Inflammatory macrophage treated with lipopolysaccharide for 1 hour (primary cell): ENCODE measurements around the gene STRADA.

ENCODE experiments used
- DNase-seq, 2 donors: peaks; one replicate each; pipeline ENCODE4 v3.0.0-alpha.2; 2020 to 2022

STRADA gene, protein sequence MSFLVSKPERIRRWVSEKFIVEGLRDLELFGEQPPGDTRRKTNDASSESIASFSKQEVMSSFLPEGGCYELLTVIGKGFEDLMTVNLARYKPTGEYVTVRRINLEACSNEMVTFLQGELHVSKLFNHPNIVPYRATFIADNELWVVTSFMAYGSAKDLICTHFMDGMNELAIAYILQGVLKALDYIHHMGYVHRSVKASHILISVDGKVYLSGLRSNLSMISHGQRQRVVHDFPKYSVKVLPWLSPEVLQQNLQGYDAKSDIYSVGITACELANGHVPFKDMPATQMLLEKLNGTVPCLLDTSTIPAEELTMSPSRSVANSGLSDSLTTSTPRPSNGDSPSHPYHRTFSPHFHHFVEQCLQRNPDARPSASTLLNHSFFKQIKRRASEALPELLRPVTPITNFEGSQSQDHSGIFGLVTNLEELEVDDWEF

DNA sequence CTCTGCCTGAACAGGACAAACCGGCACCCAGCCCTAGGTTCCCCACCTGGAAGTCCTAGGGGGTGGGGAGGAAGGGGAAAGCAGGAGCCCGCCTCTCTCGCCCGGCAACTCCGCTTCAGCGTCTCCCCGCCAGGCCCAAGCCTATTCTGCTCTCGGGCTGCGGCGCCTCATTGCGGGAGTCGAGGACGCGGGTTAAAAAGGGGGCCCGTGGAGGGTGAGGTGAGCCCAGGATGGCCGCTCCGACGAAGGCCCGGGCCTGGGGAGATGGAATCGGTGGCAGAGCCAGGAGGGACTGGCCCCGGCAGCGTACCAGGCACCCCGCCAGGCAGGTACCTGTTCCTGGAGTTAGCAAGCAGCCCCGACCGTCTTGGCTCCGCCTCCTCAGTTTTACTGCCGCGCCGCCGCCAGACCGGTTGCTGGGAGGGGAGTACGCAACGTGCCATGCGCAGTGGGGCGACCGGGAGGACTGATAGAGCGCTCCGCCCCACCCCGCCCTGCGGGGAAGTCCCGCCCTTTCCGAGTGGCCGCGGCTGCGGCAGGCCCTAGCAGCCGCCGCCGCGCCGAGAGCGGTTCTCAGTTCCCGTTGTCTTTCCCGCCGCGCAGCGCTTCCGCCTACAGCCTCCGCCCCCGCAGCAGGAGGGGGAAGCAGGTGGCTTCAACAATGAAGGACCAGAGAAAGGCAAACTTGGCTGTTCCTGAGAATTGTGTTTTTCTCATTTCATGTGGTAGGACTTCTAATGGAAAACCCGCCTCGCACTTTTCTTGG, at the start of gene STRADA:
Gene STRADA (minus strand): TSS at position 392 of the 766 bp plus-strand sequence. CDS start 13,430 bp downstream, outside the sequence.
- DNase-seq = peak; percentile 94 to 97

DNA sequence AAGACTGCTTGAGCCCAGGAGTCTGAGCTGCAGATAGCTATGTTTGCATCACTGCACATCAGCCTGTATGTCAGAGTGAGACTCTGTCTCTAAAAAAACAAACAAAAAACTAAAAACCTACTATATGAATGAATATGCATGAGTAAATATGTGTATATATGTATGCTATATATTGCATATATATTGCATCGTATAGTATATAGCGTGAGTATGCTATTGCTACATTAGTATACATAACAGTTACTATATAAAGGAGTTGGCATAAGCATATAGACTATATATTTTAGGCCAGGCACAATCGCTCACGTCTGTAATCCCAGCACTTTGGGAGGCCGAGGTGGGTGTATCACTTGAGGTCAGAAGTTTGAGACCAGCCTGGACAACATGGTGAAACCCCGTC, 48.5 kb upstream of the STRADA start:
- DNase-seq = no peak

DNA sequence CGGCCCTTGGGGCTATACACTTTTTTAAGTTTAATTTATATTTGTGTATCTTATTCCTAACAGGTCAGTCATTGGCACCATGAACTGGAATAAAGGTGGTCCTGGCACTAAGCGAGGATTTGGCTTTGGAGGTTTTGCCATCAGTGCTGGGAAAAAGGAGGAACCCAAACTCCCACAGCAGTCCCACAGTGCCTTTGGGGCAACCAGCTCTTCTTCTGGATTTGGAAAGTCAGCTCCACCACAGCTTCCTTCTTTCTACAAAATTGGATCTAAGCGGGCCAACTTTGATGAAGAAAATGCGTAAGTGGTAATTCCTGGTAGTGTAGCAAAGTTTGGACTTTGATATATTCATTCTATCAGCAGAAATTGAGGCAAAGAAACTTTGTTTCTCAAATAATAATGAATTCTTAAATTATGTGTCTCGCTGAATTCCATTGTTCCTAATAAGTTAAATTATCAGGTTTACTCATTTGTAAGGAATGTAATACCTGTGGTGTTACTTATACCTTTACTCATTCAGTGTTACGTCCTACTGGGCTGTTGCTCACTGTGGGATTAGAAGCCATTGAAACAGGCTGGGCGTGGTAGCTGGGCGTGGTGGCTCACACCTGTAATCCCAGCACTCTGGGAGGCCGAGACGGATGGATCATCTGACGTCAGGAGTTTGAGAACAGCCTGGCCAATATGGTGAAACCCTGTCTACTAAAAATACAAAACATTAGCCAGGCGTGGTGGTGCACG, 45.5 kb upstream of the STRADA start:
- DNase-seq = peak; percentile 54 to 64

DNA sequence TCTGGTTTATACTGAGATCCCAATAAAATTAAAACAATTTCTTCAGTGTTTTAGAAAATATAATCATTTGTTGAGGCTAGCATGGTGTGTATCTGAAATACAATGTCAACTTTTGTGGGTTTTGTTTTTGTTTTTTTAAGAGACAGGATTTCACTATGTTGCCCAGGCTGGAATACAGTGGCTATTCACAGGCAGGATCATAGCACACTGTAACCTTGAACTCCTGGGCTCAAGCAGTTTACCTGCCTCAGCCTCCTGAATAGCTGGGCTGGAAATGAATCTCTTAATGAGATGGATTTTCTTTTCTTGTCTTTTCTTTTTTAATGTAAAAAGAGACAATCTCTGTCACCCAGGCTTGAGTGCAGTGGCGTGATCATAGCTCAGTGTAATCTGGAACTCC, 44.5 kb upstream of the STRADA start:
- no peak for DNase-seq

DNA sequence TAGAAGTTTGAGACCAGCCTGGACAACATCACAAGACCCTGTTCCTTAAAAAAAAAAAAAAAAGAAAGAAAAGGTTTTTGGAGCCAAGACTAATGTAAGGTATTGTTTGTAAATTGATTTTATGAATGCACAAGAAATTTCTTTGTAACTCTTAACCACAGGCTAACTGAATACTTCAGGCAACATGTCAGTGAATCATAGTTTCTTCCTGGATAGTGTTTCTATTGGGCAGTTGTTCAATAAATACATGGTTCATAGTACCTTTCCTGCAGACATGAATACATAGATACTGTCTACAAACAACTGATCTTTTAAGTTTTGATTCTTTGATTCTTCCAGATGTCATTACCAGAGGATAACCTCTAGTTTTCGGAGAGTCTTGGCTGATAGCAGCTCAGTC, 44.0 kb upstream of the STRADA start:
- DNase-seq = no peak

DNA sequence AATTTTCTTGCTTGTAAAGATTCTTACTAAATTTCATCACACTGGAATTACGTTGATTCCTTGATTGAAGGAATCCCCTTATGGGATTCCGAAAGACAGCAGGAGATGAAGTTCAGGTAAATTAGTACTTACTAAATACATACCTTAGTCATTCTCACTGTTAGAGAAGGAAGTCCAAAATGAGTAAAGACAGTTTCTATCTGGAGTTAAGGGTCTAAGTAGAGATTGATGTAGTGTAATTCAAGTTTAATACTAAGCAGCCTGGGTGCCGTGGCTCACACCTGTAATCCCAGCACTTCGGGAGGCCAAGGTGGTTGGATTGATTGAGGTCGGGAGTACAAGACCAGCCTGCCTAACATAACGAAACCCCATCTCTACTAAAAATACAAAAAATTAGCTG, 41.9 kb upstream of the STRADA start:
- DNase-seq = no peak

DNA sequence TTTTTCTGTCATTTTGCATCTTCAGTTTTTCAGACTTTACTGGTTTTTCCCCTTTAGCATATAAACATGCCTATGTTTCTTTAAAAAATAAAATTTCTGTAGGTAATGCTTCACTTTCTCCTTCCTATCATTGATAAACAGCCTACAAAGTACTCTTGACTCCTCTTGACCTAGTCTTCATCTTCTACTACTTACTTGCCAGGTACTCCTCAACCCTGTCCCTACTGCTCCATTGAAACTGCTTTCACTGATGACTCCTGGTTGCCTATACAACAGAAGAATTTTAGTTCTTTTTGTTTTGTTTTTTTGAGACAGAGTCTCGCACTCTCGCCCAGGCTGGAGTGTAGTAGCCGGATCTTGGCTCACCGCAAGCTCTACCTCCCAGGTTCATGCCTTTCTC, 39.3 kb upstream of the STRADA start:
- DNase-seq = no peak

DNA sequence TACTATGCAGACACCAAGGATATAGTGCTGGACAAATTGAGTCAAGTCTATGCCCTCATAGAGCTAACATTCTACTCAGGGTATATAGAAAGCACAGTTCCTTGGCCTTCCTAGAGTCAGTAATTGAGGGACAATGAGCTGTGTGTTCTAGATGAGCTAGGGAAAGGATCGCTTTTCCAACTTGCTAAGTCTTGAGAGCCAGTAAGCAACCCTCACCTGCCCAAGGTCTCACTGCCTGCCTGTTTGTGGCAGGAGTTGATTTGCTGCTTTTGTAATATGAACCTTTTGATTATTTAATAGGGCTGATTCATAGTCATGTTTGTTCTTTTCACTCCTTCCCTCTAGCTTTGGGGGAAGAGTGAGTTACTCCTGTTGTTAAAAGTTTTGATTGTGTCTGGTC, 38.9 kb upstream of the STRADA start:
- DNase-seq = no peak

DNA sequence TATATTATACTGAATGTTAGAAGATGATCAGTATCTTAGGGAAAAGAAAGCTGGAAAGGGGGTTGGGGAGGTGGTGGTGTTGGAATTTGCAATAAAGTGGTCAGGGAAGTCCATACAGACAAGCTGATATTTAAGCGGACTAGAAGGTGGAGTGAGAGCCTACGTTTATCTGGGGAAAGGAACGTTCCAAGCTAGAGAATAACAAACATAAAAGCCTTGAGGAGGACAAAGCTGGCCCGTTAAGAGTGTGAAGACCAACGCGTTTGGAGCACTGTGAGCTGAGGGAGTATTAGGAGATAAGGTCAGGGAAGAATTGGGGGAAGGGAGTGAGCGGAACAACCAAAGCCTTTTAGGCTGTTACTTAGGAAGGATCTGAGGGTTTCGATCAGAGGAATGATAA, 33.8 kb upstream of the STRADA start:
- DNase-seq = no peak

DNA sequence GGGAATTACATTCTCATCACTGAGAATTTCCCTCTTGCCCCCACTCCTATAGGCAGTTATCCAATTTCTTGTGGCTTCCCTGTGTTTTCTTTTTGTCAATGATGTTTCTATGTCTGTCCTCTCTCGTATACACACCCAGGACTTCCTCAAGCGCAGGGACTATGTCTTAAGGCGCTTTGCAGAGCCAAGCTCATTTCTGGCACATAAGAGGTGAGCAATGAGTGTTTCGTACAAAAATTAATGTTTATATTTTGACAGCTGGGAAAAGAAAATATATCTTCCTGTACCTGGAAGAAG, 33.3 kb upstream of the STRADA start:
- peak; percentile 36 to 48 for DNase-seq

DNA sequence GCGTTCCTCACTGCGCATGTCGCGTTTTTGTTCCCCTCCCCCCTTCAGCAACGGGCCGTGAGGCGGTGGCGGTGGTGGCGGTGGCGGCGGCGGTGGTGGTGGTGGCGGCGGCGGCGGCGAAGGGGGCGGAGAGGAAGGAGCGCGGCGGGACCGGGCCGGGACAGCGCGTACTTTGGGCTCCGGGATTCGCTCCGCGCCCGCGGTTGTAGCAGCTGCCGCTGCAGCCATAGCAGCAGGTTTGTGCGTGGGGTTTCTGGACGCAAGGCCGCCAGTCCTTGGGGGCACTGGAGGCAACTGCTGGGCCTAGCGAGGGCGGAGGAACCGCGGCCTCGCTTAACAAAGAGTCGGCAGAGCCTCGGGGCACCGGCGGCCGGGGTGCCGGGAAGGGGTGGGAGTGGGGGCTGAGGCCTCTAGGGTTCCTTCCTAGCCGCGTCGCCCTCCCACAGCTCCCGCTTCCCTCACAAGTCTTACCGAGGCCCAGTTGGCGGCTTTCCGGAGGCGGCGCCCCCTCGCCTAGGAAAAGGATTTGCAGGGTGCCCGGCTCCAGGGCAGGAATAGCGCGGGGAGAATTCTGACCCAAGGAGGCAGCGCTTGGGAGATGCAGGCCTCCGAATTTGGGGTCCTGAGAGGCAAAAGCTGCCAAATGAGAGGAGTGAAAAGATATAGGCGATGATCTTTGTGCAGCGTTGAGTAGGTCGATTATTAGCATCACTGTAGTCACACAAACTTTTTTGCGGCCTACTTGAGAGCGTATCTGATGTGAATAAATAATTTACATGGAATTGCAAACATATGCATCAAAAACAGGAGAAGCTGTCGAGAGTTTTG, 32.8 kb upstream of the STRADA start, which contains the start of gene DDX42:
Gene DDX42 (plus strand): TSS at position 30 of the 828 bp plus-strand sequence. CDS start 12,880 bp downstream, outside the sequence.
- no peak for DNase-seq

DNA sequence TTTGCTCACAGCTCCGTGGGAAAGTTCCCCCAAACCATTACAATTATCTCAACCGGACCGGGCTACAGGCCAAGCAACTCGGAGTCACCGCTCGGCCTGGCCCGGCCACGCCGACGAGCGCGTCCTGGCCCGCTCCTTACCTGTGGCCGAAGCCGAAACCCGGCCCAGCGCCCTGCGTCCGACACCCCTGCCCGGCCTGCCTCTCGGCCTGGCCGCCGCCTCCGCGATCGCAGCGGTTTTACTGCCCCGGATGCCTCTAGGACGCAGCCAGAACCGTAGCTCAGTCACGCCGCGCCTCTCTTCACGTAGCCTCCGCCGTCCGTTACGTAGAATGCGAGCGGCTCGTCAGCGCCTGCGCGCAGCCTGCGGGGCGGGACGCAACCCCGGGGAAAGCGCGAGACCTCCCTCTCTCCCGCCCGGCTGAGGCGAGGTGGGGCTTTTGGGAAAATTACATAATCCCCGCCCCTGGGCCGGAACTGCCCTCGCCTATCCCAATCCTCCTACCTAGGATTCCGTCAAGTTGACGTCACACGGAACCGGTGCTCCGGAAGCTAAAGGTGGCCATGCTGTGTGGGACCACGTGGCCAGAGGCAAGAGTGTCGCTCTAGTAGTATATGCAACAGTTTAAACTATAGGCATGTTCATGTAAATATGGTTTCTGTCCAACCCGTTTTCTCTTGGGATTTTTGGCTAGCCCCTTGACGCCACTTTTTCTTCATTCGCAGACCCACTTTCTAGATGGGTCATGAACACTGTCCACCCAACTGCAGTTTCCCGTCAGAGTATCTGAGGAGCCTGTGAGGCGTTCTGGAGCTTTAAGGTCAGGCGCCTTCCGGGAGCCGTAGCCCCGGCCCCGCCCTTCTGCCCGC, 31.9 kb upstream of the STRADA start, which contains the start of gene CCDC47:
Gene CCDC47 (minus strand): TSS at position 326 of the 869 bp plus-strand sequence. CDS start 7,422 bp downstream, outside the sequence.
- peak; percentile 99 for DNase-seq

DNA sequence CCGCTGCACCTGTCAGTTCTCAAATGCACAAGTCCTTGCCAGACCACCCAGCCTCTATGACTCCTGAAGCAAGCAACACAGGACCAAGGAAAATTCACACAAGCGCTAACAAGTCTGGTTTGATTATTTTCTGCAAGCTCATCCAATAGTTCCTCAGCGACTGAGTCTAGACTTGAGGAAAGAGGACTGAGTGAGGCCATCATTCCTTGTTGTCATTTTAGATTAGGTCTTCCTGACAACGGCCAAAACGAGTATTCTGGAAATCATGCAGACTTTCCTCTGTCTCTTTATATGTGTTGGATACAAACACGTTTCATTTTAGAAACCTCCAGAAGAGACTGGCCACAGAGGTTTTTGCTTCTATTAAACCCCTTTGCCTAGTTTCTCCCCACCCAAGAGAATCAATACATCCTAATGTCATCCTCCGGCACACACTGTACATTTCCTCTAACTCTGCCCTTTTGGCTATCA, 31.2 kb upstream of the STRADA start:
- DNase-seq = peak in 1 of 2 donors; percentile 22

DNA sequence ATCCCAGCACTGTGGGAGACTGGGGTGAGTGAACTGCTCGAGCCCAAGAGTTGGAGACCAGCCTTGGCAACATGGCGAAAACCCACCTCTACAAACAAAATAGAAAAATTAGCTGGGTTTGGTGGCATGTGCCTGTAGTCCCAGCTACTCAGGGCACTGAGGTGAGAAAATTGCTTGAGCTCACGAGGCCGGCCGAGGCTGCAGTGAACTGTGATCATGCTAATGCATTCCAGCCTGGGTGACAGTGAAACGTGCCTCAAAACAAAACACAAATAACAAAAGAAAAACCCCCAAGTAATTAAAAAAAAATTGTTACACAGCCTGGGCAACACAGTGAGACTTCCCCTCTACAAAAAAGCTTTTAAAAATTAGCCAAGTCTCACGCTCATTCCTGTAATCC, 26.8 kb upstream of the STRADA start:
- no peak for DNase-seq

DNA sequence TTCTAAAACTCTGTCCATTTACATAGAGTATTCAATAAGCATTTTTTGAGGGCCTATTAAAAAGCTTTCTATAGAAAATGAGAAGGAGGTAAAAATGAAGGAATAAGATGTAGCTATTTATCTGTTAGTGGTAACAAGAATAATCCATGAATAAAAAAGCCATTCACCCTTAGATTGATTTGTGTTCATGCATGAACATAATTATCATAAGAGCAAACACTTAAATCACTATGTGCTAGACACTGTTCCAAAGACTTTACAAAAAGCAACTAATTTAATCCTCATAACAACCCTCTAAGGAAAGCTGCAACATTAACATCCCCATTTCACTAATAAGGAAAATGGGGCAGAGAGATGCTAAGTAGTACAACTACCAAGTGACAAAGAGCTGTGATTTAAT, 25.2 kb upstream of the STRADA start:
- DNase-seq = no peak

DNA sequence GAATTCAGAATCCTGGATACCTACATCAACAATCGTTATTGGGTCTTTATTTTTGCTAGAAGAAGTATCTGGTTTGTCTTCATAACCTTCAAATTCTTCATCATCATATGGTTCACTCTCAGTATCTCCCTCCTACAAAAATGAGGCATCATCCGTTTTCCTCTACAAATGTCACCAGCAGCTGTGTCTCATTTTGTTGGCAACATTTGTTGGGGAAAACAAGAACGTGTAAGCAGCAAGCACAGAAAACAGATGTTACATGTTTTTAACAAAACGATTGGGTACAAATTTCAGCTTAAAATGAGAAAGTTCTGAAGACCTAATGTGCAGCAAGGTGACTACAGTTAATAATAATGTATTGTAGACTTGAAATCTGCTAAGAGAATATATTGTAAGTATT, 23.1 kb upstream of the STRADA start:
- DNase-seq = no peak

DNA sequence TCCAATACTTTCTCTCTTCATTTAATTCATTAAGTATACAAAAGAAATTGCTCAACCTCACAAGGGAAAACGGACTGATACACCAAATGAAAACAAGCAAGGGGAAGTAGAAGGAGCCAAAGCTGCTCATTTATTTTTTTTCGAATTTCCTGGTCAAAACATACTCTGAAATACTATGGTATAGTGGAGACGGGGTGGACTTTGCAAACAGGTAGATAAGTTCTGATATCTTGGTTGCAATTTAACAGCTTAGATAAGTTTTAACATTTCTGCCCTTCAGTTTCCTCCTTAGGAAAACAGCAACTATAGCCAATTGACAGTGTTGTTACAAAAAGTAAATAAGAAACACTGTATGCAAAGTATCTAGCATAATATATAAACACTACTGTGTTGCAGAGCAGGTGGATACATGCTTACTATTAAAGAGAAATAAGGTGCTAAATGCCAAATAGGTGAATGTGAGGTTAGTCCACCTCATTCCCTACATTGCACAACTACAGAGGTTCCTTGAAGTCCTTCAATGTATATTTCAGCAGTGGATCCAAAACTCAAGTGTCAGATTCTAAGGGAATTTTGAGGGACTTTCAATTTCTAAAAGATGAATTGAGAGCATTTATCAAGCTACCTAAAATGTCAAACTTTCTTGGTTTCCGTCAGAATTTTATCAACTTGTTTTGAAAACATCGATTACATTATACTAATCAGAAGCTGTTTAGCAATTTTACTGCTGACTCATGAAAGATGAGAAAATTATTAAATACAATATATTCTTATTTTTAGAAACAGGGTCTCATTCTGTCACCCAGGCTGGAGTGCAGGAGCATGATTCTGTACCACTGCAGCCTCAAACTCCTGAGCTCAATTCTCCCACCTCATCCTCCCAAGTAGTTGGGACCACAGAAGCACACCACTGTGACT, 20.8 kb upstream of the STRADA start:
- peak in 1 of 2 donors; percentile 31 for DNase-seq

DNA sequence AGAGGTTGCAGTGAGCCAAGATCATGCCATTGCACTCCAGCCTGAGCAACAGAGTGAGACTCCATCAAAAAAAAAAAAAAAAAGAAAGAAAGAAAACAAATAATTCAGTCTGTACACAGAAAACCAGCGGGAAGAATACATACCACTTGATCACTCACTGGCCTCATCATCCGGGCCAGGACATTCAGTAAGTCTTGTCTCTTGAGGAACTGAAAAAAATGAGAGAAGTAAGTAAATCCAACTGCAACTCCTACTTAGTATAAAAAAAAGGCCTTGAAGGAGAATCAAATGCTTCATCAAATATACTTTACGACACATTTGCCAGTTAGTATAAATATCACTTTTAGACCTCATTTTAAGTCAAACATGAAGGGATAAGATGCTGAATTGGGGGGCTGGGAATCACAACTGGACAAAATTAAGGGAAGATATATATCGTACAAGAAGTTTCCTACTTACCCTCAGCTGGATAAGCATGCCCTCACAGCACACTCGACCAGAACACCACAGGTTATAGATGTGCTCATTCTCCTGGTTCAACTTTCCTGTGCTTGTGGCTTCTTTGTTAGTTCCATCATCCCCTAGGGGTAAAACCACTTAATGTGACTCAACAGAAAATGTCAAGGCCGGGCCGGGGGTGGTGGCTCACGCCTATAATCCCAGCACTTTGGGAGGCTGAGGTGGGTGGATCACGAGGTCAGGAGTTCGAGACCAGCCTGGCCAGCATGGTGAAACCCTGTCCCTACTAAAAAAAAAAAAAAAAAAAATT, 19.4 kb upstream of the STRADA start:
- peak; percentile 22 to 35 for DNase-seq

DNA sequence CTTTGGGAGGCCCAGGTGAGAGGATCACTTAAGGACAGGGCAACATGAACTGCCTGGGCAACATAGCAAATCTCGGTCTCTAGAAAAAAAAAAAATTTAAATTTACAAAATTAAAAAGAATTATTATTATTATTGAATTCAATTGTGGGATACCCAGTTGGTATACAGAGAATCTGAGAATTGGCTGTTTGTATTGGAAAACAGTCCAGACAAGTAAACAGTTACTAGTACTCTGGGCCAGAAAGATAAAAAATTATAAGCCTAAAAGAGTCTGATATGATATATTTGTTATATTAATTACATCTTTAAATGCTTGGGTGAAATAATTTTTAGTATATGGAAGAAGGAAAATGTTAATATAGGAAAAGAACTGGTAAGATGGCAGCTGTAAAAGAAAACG, 16.8 kb upstream of the STRADA start:
- no peak for DNase-seq
